AG04449 (cell line): ENCODE results near the gene LRP1B.
"Not testable (repeated sequence)": the region's sequence is repeated elsewhere in the genome, so short reads cannot be mapped to it uniquely, and the experiment has no call there.

Experiments used
- CTCF ChIA-PET: fragments of 350-600 bp; formaldehyde crosslinking; extraction: SDS; loops from one replicate; lab custom pipeline; 2021; ENCODE audit warnings: antibody characterized with exemption; lab: Yijun Ruan, JAX
- POLR2A ChIA-PET: fragments of 400-600, 350-600 bp; formaldehyde crosslinking; extraction: SDS; loops from one replicate; lab custom pipeline; 2020; ENCODE audit warnings: antibody characterized with exemption, inconsistent platforms; lab: Yijun Ruan, JAX
- DNase-seq: peaks from one replicate; pipeline ENCODE4 v3.0.0-alpha.2; 2010; ENCODE audit warnings: low read depth, low spot score
- H3K4me3 ChIP-seq: 2 replicates; pipeline ENCODE4 v1.5.1; 2011; ENCODE audit warnings: low read depth, mild to moderate bottlenecking, control low read depth, low read length
- TF ChIP-seq, protein P1 (sequence below): IDR thresholded peaks from one replicate; pipeline ENCODE4 v1.5.1; 2011; ENCODE audit warnings: mild to moderate bottlenecking, moderate library complexity, low read length, control low read depth, inconsistent platforms; ENCODE audit not compliant: insufficient read depth; ENCODE audit errors: missing control alignments

Gene LRP1B

DNA sequence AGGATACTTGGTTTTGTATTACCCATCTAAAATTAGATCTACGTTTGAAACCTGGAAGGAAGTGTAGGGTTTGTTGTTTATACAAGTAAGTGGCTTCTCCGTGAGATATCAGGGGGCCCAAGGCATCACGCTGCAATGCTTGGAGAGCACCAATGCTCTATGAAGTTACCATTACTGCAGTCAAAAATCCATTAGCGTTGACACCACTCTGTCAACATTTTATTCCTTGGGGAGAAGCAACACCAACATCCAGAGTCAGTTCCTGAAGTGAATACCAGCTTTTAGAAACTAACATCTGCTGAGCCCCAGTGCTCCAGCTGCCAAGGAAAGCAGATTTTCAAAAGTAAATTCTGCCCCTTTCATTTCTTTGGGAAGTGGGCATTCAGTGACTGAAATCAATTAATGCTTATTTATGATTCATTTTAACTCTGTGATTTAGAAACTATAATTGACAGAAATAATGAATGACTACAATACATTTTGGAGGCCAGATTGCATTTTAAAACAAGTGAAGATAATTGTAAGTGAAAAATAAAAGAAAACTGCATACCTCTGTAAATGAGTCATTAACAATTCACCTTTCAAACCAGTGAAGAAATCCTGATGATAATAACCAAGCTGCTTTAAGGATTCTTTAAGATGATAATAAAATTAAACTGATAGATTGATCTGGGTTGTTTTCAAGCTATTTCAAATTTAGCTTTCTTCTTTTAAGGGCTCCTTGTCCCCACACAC lies 30.5 kb downstream of the LRP1B start:
- TF ChIP-seq, protein P1, sequence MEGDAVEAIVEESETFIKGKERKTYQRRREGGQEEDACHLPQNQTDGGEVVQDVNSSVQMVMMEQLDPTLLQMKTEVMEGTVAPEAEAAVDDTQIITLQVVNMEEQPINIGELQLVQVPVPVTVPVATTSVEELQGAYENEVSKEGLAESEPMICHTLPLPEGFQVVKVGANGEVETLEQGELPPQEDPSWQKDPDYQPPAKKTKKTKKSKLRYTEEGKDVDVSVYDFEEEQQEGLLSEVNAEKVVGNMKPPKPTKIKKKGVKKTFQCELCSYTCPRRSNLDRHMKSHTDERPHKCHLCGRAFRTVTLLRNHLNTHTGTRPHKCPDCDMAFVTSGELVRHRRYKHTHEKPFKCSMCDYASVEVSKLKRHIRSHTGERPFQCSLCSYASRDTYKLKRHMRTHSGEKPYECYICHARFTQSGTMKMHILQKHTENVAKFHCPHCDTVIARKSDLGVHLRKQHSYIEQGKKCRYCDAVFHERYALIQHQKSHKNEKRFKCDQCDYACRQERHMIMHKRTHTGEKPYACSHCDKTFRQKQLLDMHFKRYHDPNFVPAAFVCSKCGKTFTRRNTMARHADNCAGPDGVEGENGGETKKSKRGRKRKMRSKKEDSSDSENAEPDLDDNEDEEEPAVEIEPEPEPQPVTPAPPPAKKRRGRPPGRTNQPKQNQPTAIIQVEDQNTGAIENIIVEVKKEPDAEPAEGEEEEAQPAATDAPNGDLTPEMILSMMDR = no peak
- CTCF ChIA-PET = no interaction called here
- H3K4me3 ChIP-seq = no peak overlapping the region
- POLR2A ChIA-PET = no interaction called here
- DNase-seq = no peak

DNA sequence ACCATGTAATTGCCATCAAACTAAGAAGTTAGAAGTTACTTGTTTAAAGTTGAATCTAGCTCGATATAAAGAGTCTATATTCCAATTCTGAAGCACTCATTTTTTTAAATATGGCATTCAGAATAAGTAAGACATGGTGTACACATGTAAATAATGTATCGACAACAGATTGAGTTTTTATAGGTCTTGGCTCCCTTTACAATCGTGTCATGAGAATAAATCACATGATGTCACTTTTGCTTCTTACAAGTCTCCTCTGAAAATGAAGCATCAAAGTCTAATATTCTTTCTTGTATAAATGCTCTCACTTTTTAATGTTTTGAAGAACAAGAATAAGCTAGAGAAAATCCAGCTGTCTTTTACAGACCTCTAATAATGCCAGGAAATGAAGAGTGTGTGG lies 33.1 kb downstream of the LRP1B start:
- DNase-seq = no peak
- CTCF ChIA-PET = no interaction called here
- POLR2A ChIA-PET = no interaction called here
- no peak overlapping the region for H3K4me3 ChIP-seq
- TF ChIP-seq, protein P1 = no peak

DNA sequence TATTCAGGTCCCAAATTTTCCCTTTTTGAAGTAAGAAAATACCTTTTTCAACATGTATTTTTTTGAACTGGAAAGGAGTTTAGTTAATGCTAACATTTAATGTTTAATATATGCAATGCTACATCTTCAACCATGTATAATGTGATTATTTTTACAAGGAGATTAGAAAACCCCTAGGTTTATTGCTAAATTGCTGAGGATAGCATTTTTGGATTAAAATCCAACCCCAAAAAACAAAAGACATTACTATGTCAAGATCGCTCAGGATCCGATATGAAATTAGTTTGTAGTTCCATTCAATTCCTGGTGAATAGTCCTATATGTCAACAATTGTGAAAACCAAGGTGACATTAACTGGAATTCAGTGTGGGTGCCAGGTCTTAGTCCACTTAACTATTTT lies 35.2 kb downstream of the LRP1B start:
- no peak for DNase-seq
- TF ChIP-seq, protein P1 = no peak
- ChIA-PET POLR2A (no interaction called here), CTCF (no interaction called here)
- H3K4me3 ChIP-seq = no peak overlapping the region

DNA sequence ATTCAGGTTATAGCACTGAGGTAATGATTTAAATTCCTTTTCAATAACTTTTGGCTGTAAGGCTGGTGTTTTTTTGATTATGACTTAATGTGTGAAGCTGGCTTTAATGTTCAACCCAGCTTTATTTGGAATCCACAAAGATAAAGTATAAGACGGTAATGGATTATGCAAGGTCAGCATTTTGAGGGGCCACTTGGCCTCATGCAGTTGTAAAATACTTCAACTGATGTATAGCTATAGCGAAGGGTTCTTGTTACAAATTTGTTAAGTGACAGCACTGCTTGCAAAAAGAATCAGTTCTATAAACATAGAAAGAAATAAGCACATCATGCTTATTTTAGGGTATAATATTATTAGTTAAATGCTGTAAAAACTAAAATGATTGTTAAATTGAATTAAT lies 36.6 kb downstream of the LRP1B start:
- no peak overlapping the region for H3K4me3 ChIP-seq
- ChIA-PET POLR2A (no interaction called here), CTCF (no interaction called here)
- DNase-seq = no peak
- TF ChIP-seq, protein P1 = no peak

DNA sequence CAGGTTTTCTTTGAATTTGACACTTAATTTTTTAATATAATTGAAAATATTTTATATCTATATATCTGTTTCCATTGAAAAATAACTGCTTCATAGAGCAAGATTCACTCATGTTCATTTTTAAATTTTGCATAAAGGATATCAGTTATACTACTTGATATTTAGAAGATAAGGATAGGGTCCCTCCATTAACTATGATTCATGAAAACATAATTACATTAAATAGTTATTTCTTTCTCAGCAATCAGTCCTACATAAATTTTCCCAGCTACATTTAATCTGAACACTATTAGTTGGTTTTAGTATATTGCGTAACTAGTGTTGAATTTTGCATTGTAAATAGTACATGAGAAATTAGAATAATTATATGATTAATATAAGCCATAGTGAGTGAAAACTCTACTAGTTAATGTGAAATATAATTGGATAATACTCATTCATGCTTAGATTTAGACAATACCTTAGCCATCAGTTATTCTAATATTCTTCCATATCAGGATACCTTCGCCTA lies 42.7 kb downstream of the LRP1B start:
- no peak overlapping the region for H3K4me3 ChIP-seq
- DNase-seq = no peak
- POLR2A ChIA-PET = no interaction called here
- TF ChIP-seq, protein P1 = no peak
- CTCF ChIA-PET = no interaction called here

DNA sequence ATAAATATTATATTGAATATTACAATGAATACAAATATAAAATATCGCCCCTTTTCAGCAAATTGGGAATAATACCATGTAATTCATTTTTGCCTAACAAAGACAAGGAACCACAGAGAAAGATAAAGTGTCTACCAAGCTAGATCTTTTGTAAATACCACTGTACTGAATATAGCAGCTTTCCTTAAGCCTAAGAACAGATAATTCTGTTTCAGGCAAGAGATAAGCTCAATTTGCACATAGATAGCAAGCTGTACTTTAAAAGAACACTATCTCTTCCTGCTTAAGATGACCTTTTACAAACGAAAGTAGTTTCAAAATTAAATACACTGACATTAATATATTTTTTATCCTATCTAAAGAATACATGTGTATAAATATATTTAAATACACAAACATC lies 43.2 kb downstream of the LRP1B start:
- POLR2A ChIA-PET, DNase-seq, CTCF ChIA-PET, H3K4me3 ChIP-seq: not testable (repeated sequence)

DNA sequence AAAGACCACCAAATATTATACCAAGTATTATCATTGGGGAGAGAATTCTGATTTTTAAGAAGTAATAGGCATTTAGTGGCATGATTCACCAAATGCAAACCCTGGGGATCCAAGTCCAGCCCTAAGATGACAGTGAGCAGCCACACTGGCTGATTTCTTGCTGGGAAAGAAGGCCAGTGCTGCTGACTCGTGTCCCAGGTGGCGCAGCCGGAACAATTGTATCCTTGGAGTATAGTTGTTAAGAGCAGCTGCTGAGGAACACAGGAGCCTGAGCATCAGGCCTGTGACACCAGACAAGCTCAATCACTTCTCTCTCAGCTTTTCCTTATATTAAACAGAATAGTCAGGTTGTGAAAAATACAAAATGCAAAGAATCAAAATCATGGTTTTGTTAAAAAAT lies 48.4 kb downstream of the LRP1B start:
- POLR2A ChIA-PET = no interaction called here
- no peak for DNase-seq
- CTCF ChIA-PET = no interaction called here
- TF ChIP-seq, protein P1 = no peak
- H3K4me3 ChIP-seq = no peak overlapping the region
